Measurements from ENCODE around the gene LRMDA.

Gene LRMDA

DNA sequence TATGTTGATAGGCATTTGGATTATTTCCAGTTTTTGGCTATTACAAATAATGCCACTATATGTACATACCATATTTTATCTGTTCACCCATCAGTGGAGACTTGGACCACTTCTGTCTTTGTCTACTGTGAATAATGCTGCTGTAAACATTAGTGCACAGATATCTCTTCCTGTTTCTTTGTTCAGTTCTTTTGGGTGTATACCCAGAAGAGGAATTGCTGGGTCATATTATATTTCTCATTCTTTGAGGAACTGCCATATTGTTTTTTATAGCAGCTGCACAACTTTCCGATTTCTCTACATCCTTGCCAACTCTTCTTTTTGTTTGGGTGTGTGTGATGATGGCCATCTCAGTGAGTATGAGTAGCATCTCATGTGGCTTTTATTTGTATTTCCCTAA, 218.0 kb downstream of the LRMDA start:
- DNase-seq: no peak

GRCh38 chr10:75650648-75651047, 219.2 kb downstream of the LRMDA start:
- no peak for DNase-seq

- no peak for DNase-seq
Measured at GRCh38 chr10:75651417-75651816, 220.0 kb downstream of the LRMDA start.

DNA sequence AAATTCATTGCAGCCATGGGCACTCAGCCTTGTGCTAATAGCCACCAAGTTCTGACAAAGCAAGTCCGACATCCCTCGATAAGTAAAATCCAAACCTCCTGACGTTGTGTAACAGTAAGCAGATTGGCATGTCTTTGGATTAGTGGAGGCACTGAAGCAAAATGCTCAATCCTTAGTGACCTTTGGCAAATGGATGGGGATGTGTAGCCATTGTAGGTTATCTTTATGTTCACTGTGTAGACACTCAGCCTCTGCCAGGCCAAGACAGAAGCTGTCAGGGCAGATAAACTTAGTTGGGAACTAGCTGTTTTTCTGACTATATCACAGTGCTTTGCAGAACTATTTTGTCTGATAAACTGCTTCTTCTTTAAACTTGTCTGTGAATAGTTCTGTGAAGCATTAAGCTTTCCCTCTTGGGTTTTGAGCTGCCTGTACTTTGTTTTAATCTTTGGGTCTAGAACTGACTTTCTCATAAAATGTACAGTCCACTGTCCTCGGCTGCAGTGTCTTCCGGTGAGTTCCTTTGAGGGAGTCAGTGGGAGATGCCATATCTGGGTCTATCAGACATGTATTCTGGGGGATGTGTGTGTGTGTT, 220.8 kb downstream of the LRMDA start:
- DNase-seq: no peak

- DNase-seq: no peak
Measured at GRCh38 chr10:75653761-75654160, 222.3 kb downstream of the LRMDA start.

GRCh38 chr10:75654171-75654771, 222.8 kb downstream of the LRMDA start:
- DNase-seq: no peak

GRCh38 chr10:75654772-75655171, 223.3 kb downstream of the LRMDA start:
- DNase-seq: no peak

GRCh38 chr10:75655791-75656451, 224.5 kb downstream of the LRMDA start:
- DNase-seq: no peak

DNA sequence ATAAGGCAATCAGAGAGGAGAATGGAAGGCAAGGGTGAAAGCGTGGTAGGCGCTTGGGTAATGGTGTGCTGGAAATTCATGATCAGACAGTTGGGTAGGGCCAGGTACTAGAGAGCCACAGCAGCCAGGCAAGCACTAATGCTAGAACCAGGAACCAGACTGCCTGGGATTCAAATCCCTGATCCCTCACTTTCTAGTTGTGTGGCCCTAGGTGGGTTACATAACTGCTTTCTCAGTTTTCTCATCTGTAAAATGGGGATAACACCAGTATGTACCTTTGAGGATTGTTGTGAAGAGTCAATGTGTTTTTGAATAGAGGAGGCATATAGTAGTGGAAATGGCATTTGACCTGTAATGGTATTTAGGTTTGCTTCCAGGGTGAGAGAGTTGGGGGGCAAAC, 225.9 kb downstream of the LRMDA start:
- DNase-seq: no peak

DNA sequence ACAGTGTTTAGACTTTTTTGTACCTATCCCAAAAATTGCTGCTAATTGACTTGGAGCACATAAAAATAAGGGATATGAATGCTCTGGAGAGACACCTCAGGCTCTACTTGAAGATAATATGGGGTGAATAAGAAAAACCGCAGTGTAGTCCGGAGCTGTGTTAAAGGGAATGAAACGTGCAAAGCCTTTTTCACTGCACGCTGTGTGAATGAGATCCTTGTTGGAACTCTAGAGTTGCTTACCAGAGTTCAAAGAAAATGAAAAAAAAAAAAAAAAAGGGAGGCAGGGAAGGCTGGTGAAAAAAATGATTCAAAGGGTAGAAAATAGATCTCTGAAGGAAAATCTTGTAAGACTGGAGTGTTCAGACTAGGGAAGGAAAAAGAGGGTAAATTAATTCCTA, 226.6 kb downstream of the LRMDA start:
- DNase-seq: no peak

GRCh38 chr10:75658496-75658895, 227.1 kb downstream of the LRMDA start:
- DNase-seq: no peak

- no peak for DNase-seq
Measured at GRCh38 chr10:75658915-75659314, 227.5 kb downstream of the LRMDA start.

- no peak for DNase-seq
Measured at GRCh38 chr10:75660823-75661222, 229.4 kb downstream of the LRMDA start.

DNA sequence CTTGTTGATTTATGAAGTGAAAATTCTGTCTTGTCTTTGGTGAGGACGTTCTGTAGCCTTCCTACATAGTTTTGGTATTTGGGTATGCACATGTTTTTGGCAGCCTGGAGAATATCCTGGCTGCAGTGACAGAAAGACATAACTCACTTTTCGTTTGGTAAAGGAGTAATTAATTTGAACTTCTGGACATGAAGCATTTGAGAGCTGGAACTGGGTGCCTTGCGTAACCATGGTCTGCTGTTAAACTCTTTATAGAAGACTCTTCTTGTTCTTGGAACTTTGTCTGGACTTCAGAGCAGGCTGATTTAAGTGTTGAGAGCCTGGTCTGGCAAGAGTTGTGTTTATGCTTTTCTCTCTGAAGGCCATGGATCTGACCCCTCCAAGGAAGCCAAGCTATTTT, 231.3 kb downstream of the LRMDA start:
- DNase-seq: no peak

GRCh38 chr10:75663947-75664664, 232.7 kb downstream of the LRMDA start:
- no peak for DNase-seq

- DNase-seq: no peak
Measured at GRCh38 chr10:75664968-75665367, 233.5 kb downstream of the LRMDA start.

DNA sequence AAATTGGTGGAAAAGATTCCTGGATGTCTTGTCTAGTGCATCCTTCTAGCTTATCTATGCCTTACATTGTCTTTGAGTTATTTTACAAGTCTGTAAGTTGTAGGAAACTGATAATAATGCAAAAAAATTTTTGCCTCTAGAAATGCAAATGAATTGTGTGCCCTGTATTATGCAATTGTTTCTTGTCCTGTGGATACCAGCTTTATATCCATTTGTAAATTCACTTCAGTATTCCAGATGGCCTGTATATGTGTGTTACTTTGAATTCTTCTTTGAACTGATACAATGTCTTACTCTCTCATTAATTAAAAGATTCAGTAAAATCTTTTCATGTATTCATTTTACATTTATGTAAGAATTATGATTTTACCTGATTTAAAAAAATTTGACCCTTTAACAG, 234.3 kb downstream of the LRMDA start:
- no peak for DNase-seq

- DNase-seq: no peak
Measured at GRCh38 chr10:75672111-75672671, 240.8 kb downstream of the LRMDA start.

GRCh38 chr10:75672842-75673241, 241.4 kb downstream of the LRMDA start:
- DNase-seq: no peak

GRCh38 chr10:75677541-75677940, 246.1 kb downstream of the LRMDA start:
- DNase-seq: no peak

DNA sequence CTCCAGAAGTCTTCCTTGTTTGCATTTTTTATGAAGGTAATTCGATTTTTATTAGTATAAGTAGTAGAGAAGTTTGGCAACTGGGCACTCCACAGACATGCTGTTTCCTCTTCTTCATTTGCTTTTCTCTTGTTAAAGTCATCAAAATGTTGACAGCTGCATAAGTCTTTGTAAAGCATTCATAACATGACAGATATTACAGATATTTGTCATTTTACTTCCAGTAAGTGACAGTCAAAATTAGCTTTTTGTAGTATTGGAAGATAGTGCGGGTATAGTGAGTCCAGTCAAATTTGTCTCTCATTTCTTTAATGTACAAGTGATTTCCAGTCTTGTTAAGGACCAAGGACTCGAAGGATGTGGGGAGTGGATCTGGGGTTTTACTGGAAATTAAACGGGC, 247.1 kb downstream of the LRMDA start:
- DNase-seq: no peak

DNA sequence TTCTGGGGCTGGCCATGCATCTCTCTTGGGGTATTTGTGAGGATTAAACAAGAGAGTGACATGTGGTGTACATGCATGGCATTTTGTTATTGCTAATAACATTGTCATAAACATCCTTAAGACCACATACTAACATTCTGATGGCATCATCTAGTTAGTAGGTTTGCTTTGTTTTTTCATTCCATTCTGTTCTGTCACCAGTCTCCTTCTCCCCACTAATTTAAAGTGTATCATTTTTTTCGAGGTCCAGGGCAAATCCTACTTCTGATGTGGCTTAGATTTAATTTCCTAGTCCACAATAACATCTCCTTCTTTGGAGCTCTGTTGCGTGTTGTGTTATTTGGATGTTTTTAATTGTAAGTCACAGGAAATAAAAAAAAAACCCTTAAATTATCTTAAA, 248.1 kb downstream of the LRMDA start:
- no peak for DNase-seq

- DNase-seq: no peak
Measured at GRCh38 chr10:75681334-75681733, 249.9 kb downstream of the LRMDA start.
